ENCODE results near the gene AAMP.
A peak's percentile ranks its signal among the peaks of the same experiment; 100 is the strongest.
"Not testable (repeated sequence)": the region's sequence is repeated elsewhere in the genome, so short reads cannot be mapped to it uniquely, and the experiment has no call there.

AAMP gene

GRCh38 chr2:218269900-218270720 is at the start of gene AAMP, which contains the start of gene PNKD:
AAMP (minus strand) TSS chr2:218270137; CDS start chr2:218270086, 51 bp downstream.
PNKD (plus strand) TSS chr2:218270519; CDS start chr2:218270536, 17 bp downstream.
- peak; percentile 100 for DNase-seq (ENCODE audit: low read depth, low spot score)

GRCh38 chr2:218318241-218318640 is 48.3 kb upstream of the AAMP start:
- no peak for DNase-seq (ENCODE audit: low read depth, low spot score)

GRCh38 chr2:218317835-218318234 is 47.9 kb upstream of the AAMP start:
- DNase-seq (ENCODE audit: low read depth, low spot score): no peak

- no peak for DNase-seq (ENCODE audit: low read depth, low spot score)
Observed at GRCh38 chr2:218317303-218317630, 47.3 kb upstream of the AAMP start.

GRCh38 chr2:218315397-218315796 is 45.5 kb upstream of the AAMP start:
- DNase-seq (ENCODE audit: low read depth, low spot score): no peak

GRCh38 chr2:218314764-218315163 is 44.8 kb upstream of the AAMP start:
- DNase-seq (ENCODE audit: low read depth, low spot score): not testable (repeated sequence)

GRCh38 chr2:218313356-218313755 is 43.4 kb upstream of the AAMP start:
- DNase-seq (ENCODE audit: low read depth, low spot score): no peak

GRCh38 chr2:218312267-218312756 is 42.4 kb upstream of the AAMP start:
- DNase-seq (ENCODE audit: low read depth, low spot score): no peak

- DNase-seq (ENCODE audit: low read depth, low spot score): peak; percentile 61
Observed at GRCh38 chr2:218311541-218312266, 41.8 kb upstream of the AAMP start.

- no peak for DNase-seq (ENCODE audit: low read depth, low spot score)
Observed at GRCh38 chr2:218310853-218311540, 41.1 kb upstream of the AAMP start.

- DNase-seq (ENCODE audit: low read depth, low spot score): no peak
Observed at GRCh38 chr2:218307415-218308090, 37.6 kb upstream of the AAMP start.

GRCh38 chr2:218306184-218306920 is 36.4 kb upstream of the AAMP start:
- DNase-seq (ENCODE audit: low read depth, low spot score): no peak

- no peak for DNase-seq (ENCODE audit: low read depth, low spot score)
Observed at GRCh38 chr2:218305383-218305782, 35.4 kb upstream of the AAMP start.

GRCh38 chr2:218301176-218301819 is 31.4 kb upstream of the AAMP start:
- peak; percentile 91 for DNase-seq (ENCODE audit: low read depth, low spot score)

- DNase-seq (ENCODE audit: low read depth, low spot score): no peak
Observed at GRCh38 chr2:218300141-218300540, 30.2 kb upstream of the AAMP start.

GRCh38 chr2:218298314-218298875 is 28.5 kb upstream of the AAMP start:
- no peak for DNase-seq (ENCODE audit: low read depth, low spot score)

GRCh38 chr2:218296847-218297246 is 26.9 kb upstream of the AAMP start:
- no peak for DNase-seq (ENCODE audit: low read depth, low spot score)

GRCh38 chr2:218296200-218296599 is 26.3 kb upstream of the AAMP start:
- DNase-seq (ENCODE audit: low read depth, low spot score): no peak

- no peak for DNase-seq (ENCODE audit: low read depth, low spot score)
Observed at GRCh38 chr2:218295029-218295428, 25.1 kb upstream of the AAMP start.

- DNase-seq (ENCODE audit: low read depth, low spot score): no peak
Observed at GRCh38 chr2:218294430-218295022, 24.6 kb upstream of the AAMP start.
